SU-DHL-6 (cell line): ENCODE results near the gene ARL8A.

Experiments
- H2AFZ ChIP-seq: fragments of 200-600 bp; sonication (generic); 2 replicates; pipeline ENCODE4 v1.6.1; 2014; ENCODE audit warnings: low read depth, mild to moderate bottlenecking, moderate library complexity, mixed read lengths, antibody characterized with exemption, low read length; ENCODE audit not compliant: severe bottlenecking
- H3F3A ChIP-seq: fragments of 200-600 bp; shearing (Covaris generic); 2 replicates; pipeline ENCODE4 v1.6.0; 2016; ENCODE audit warnings: antibody characterized with exemption, mild to moderate bottlenecking; ENCODE audit not compliant: insufficient read depth
- H3K27ac ChIP-seq: fragments of 200-600 bp; sonication (generic); 2 replicates; pipeline ENCODE4 v1.5.1; 2016; ENCODE audit warnings: low read depth, mild to moderate bottlenecking, low read length, moderate library complexity, mixed read lengths
- H3K27me3 ChIP-seq: fragments of 200-600 bp; sonication (generic), shearing (Covaris generic); 2 replicates; pipeline ENCODE4 v1.6.0; 2014; ENCODE audit warnings: mild to moderate bottlenecking, low read length
- H3K36me3 ChIP-seq: fragments of 200-600 bp; sonication (generic); 2 replicates; pipeline ENCODE4 v1.6.1; 2014; ENCODE audit warnings: mild to moderate bottlenecking, low read length, mixed read lengths
- H3K4me2 ChIP-seq: fragments of 300-600, 200-600 bp; shearing (Covaris generic), sonication (generic); 2 replicates; pipeline ENCODE4 v1.6.0; 2014; ENCODE audit warnings: low read length, low read depth, mild to moderate bottlenecking; ENCODE audit not compliant: poor library complexity, severe bottlenecking
- H3K4me3 ChIP-seq: fragments of 200-600 bp; sonication (generic); 2 replicates; pipeline ENCODE4 v1.5.1; 2014; ENCODE audit warnings: antibody characterized with exemption, low read length, mild to moderate bottlenecking, mixed read lengths; ENCODE audit not compliant: insufficient read depth, poor library complexity, severe bottlenecking
- H3K79me2 ChIP-seq: fragments of 200-600 bp; sonication (generic); 2 replicates; pipeline ENCODE4 v1.6.1; 2014; ENCODE audit warnings: mild to moderate bottlenecking, low read length, moderate library complexity; ENCODE audit not compliant: insufficient read depth
- H3K9ac ChIP-seq: fragments of 200-600 bp; sonication (generic); 2 replicates; pipeline ENCODE4 v1.7.0; 2014; ENCODE audit warnings: mild to moderate bottlenecking, low read length
- H3K9me2 ChIP-seq: fragments of 200-600 bp; sonication (generic); replicated peaks from 2 replicates; pipeline ENCODE4 v1.6.1; 2014; ENCODE audit warnings: low read length; ENCODE audit not compliant: insufficient read depth
- H3K9me3 ChIP-seq: fragments of 200-600 bp; sonication (generic); 2 replicates; pipeline ENCODE4 v1.6.1; 2014; ENCODE audit warnings: low read length, mixed read lengths; ENCODE audit not compliant: insufficient read depth
- H4K20me1 ChIP-seq: fragments of 200-600 bp; sonication (generic); 2 replicates; pipeline ENCODE4 v1.6.1; 2014; ENCODE audit warnings: low read depth, mild to moderate bottlenecking, antibody characterized with exemption, low read length, moderate library complexity, mixed read lengths
- CTCF ChIP-seq: fragments of 200-600 bp; sonication (generic); IDR thresholded peaks from one replicate; pipeline ENCODE4 v1.5.1; 2017; ENCODE audit warnings: antibody characterized with exemption, mild to moderate bottlenecking, low read length, moderate library complexity; ENCODE audit not compliant: insufficient read depth, poor library complexity, severe bottlenecking
- EZH2phosphoT487 ChIP-seq: fragments of 200-600 bp; sonication (generic), shearing (Covaris generic); conservative IDR thresholded peaks from 2 replicates; pipeline ENCODE4 v1.6.1; 2018; ENCODE audit warnings: mild to moderate bottlenecking, antibody characterized with exemption, low read length, moderate library complexity, mixed read lengths

ARL8A gene

GRCh38 chr1:202144402-202145067 is at the start of gene ARL8A:
ARL8A (minus strand) TSS chr1:202144737; CDS start chr1:202144572, 165 bp downstream.
- no peaks in the 10 kb centered on the region for H4K20me1 ChIP-seq
- H3K79me2 ChIP-seq, result peaks cover 39% of the 10 kb centered on the region
- peak within 1 kb of the TSS; percentile 81 for H3K27ac ChIP-seq
- TF ChIP-seq CTCF (no peak), EZH2phosphoT487 (no peak)
- H3K9ac ChIP-seq, result peak within 1 kb of the TSS; percentile 86
- peak within 1 kb of the TSS; percentile 66 for H3K4me3 ChIP-seq
- H3K4me2 ChIP-seq, result peak within 1 kb of the TSS; percentile 68
- no peaks in the 10 kb centered on the region for H3K36me3 ChIP-seq
- H3K27me3 ChIP-seq, result no peaks in the 10 kb centered on the region
- H3K9me2 ChIP-seq, result no peaks in the 10 kb centered on the region
- H3F3A ChIP-seq, result peaks cover 16% of the 10 kb centered on the region
- peak within 1 kb of the TSS; percentile 90 for H2AFZ ChIP-seq
- no peaks in the 10 kb centered on the region for H3K9me3 ChIP-seq

GRCh38 chr1:202194328-202194648 is 49.8 kb upstream of the ARL8A start:
- no peak overlapping the region for H3K27ac ChIP-seq
- no peak overlapping the region for H3K4me3 ChIP-seq
- H3K9me2 ChIP-seq, result no peaks in the 10 kb centered on the region
- no peaks in the 10 kb centered on the region for H3K27me3 ChIP-seq
- TF ChIP-seq CTCF, result no peak
- no peak for TF ChIP-seq EZH2phosphoT487
- no peaks in the 10 kb centered on the region for H3F3A ChIP-seq
- no peak overlapping the region for H3K9ac ChIP-seq
- no peak overlapping the region for H3K4me2 ChIP-seq
- no peaks in the 10 kb centered on the region for H3K36me3 ChIP-seq
- no peak overlapping the region for H2AFZ ChIP-seq
- H3K9me3 ChIP-seq, result no peaks in the 10 kb centered on the region
- H3K79me2 ChIP-seq, result no peaks in the 10 kb centered on the region
- no peaks in the 10 kb centered on the region for H4K20me1 ChIP-seq

GRCh38 chr1:202193614-202194327 is 49.2 kb upstream of the ARL8A start, which contains the start of gene LGR6:
LGR6 (plus strand) TSS chr1:202193799; CDS start chr1:202193990, 191 bp downstream.
- no peaks in the 10 kb centered on the region for H3K36me3 ChIP-seq
- no peak within 1 kb of the TSS for H2AFZ ChIP-seq
- no peaks in the 10 kb centered on the region for H4K20me1 ChIP-seq
- H3K4me3 ChIP-seq, result no peak within 1 kb of the TSS
- no peaks in the 10 kb centered on the region for H3K27me3 ChIP-seq
- no peak within 1 kb of the TSS for H3K27ac ChIP-seq
- H3K9ac ChIP-seq, result no peak within 1 kb of the TSS
- no peaks in the 10 kb centered on the region for H3F3A ChIP-seq
- H3K4me2 ChIP-seq, result no peak within 1 kb of the TSS
- H3K79me2 ChIP-seq, result no peaks in the 10 kb centered on the region
- H3K9me2 ChIP-seq, result no peaks in the 10 kb centered on the region
- TF ChIP-seq CTCF (no peak), EZH2phosphoT487 (no peak)
- H3K9me3 ChIP-seq, result no peaks in the 10 kb centered on the region
